Stimulated activated naive CD8-positive, alpha-beta T cell treated with anti-CD3 and anti-CD28 coated beads, Interleukin-15, Interleukin-2, amounts not matched to agents 100 U/mL and 50 U/mL, for 24 hours (primary cell): ENCODE results near the gene NDUFC1.
"Not testable (repeated sequence)": the region's sequence is repeated elsewhere in the genome, so short reads cannot be mapped to it uniquely, and the experiment has no call there.

ENCODE experiments used
- ATAC-seq: fragments of 150-1000 bp; cut with Tn5 transposase; one replicate; pipeline ENCODE4 v1.10.0; 2021
- DNase-seq: peaks from one replicate; pipeline ENCODE4 v3.0.0; 2021

Gene NDUFC1

GRCh38 chr4:139297001-139297410 is 5.3 kb downstream of the NDUFC1 start:
- ATAC-seq (no peak), DNase-seq (no peak)

DNA sequence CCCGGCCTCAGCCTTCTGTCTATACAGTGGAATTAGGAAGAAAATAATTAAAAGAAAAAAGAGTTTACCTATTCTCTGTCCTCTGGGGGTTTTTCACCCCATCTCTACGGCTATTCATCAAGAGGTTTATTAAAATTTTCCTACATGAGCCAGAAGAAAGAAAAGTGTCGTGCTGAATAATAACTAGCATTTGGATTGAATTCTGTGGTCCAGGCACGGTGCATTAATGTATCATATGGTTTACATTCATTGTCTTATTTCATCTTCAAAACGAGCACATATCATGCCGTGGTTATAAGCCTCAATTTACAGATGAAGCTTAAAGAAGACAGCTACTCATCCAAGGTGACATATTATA is 6.4 kb downstream of the NDUFC1 start:
- ATAC-seq, result peak; percentile 1

DNA sequence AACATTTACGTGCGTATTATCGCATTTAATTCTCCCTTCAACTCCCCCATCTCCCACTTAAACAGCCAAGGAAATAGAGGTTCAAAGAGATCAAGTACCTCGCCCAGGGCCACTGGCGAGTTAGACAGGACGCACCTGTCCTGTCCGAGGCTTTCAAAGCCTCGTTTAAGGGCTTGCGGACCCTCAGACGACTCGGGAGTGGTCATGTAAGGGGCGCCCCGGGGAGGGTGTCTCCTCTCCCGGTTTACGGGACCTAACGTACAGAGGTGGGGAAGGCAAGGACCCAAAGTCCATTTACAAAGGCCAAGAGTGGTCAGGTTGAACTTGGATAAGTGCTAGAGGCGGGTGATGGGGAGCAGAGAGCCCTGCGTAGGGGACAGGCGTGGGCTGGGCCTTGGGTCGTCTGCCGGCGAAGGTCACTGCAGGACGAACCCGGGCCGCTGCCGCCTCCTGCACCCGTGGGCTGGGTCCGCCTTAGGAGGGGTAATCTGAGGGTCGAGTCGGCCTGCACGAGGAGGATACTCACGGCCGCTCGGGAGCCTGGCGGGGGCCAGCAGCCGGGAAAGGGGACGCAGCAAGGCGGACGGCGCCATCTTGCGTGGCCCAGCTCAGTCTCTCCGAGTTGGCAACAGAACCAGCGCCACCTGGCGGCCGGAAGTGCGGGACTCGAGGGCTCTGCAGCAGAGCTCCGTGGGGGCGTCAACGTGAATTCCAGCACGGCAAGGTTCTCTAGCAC is 6.9 kb downstream of the NDUFC1 start:
- DNase-seq, result peak; percentile 99
- ATAC-seq, result peak; percentile 97

More for the DNA sequence above, 6.4 kb downstream of the NDUFC1 start:
- DNase-seq, result no peak

DNA sequence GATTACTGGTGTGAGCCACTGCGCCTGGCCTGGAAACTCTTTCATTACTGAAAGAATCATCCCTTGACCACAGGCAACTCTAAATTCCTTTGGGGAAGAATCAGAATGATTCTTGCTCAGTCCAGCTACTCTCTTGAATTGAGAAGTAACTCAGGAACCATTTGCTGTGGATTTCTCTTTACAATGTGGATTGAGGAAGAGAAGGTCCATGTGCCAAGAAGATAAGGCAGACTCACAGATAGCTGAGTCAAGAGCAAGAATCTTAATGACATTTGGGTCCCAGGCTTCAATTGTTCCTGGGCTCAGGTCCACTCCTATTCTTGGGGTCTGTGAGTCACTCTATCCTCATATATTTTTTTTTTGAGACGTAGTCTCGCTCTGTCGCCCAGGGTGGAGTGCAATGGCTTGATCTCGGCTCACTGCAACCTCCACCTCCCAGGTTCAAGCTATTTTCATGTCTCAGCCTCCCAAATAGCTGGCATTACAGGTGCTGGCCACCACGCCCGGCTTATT is 16.0 kb downstream of the NDUFC1 start:
- ATAC-seq (no peak), DNase-seq (no peak)

- ATAC-seq (no peak), DNase-seq (no peak)
Observed at GRCh38 chr4:139282721-139283075, 19.6 kb downstream of the NDUFC1 start.

DNA sequence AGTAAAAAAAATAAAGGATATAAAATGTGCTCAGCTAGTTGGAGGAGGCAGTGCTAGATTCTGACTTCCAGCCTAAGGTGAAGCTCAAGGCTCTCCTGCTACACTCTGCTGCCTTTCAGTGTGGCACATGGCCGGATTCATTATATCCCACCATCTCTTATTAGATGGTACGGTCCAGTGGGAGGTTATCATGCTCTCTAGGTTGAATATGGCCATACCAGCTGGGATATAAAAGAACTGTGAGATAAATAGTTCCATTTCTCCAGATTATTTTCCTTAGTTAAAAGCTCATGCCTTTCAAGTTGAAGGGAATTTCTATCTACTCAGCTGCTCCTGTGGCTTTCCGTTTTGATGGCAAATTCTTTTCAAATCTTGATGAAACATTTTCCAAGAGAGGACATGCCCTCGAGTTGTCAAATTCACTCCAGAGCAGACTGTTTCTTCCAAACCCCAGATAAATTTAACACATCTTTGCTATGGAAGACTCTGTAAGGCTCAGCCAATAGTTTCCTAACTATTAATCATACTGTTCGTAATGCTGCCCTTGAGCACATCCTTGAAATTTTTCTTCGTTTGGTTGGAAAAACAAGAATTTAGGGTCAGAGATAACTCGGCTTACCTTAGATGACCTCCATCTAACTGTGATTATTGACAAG is 20.1 kb downstream of the NDUFC1 start:
- DNase-seq (no peak), ATAC-seq (no peak)

DNA sequence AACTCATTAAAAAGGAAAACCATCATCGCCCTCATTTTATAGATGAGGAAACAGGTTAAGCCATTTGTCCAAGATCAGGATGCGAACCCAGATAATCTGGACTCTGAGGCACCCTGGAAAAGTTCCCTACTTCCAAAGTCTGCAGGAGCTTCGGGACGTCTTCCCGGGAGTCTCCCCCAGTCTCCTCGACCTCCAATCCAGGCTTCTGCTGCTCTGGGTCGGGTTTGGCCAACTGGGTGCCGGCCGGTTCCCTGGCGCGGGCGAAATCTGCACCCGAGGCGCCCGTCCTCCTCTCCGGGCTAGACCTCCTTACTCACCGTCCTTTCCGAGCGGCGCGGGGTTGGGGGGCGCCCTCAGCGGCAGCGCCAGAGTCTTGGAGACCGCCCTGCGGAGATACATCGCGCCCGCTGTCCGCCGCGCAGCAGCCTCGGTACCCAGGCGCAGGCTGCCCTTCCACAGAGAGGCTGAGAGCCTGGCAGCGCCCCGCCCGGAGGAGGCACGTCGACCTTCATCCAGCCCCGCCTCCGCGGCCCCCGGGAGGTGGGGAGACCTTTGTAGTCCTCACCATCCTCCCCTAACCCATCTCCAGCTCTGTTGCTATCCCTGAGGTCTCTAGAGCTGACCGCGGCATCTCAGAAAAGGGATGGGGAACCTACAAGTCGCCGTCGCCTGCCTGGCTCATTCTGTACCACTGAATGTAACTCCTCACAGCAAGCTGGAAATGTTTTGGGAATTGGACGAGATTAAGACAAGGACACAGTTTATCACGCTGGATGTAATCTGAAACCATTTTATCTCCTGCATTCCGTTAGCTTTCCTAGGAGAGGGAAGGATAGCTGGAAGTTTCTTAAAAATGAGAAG is 22.3 kb downstream of the NDUFC1 start, which contains the start of gene MGARP:
Gene MGARP, minus strand, starts transcription at position 466 of the 861 bp plus-strand sequence. Its CDS starts 67 bp downstream, at position 399.
- DNase-seq (peak; percentile 43), ATAC-seq (peak; percentile 87)

- ATAC-seq, result no peak
- DNase-seq, result no peak
Observed at GRCh38 chr4:139278912-139279759, 23.1 kb downstream of the NDUFC1 start.

DNA sequence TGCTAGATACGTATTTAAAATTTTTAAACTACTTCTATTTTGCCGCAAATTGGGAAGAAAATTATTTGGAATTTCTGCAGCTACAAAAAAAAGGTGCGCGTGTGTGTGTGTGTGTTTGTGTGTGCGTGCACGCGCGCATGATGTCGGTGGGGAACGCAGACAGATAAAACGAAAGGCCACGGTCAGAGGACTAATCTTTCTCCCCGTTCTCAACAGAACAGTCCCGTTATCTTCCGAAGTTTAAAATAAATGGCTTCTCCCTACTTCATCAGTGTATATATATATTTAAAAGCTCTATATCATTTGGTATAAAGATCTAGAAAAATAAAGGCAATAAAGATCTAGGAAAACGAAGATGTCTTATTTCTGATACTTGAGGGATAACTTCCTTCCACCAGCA is 23.8 kb downstream of the NDUFC1 start:
- DNase-seq, result no peak
- no peak for ATAC-seq

DNA sequence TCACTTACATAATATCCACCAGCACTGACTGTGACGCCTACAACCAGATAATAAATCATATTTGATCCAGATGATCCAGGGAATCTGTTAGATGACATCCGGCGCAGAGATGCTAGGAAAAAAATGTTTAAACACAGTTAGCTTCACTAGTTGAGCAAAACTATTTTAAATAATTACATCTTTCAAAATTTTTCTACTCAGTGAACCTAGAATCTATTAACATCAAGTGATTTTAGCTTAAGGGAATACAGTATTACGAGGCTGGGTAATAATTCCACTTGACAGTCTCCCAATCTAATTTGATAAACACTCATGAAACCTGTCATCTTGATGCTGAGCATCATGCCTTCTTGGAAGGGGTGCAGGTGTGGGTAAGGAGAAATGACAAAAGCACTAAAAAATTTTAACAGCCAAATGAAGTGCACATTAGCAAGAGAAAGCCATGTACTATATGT is 27.0 kb downstream of the NDUFC1 start:
- DNase-seq (no peak), ATAC-seq (no peak)

DNA sequence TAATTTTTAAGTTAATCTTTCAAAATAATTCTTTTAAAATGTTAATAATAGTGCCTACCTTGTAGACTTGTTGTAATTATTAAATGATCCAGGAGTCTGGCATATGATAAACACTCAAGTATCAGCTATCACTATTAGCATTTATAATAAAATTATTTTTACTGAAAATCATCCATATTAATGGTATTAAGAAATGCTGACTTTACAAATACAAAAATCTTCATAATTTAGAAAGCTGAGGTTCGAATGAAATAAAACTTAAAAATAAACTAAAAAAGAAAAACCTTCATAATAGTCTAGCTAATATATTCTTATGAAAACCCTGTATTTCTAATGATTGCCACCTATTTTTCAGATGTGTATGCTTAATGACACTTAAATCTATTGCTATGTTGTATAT is 27.5 kb downstream of the NDUFC1 start:
- ATAC-seq (no peak), DNase-seq (no peak)

- ATAC-seq, result no peak
- no peak for DNase-seq
Observed at GRCh38 chr4:139273835-139274234, 28.4 kb downstream of the NDUFC1 start.

GRCh38 chr4:139267301-139267700 is 35.0 kb downstream of the NDUFC1 start:
- no peak for ATAC-seq
- DNase-seq, result no peak

DNA sequence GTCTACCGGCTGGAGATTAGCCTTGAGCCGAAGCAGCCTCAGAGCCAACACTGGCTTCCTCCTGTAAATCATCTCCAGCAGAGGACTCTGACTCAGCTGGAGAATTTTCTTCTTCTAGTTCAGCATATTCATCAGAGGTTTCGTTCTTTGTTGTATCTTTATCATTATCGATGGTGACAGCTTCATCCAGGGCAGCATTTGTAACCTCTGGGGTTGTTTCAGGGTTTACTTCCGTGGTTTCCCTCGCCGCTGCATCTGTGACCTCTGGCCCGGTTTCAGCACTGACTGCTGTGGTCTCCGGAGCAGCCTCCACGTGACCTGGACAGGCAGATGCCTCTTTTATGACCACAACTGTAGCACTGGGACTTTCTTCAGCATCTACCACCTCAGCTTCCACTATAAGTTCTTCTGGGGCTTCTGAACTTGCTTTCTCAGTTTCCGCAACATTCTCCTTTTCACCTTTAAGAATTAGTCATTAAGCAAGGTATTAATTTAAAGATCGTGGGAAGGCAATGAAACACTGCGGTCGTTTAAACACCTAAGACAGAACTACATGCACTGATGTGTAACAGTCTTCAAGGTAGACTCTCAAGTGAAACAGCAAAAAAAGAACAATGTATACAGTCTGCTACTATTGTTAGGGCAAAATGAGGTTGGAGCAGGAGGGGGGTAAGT is 35.6 kb downstream of the NDUFC1 start:
- ATAC-seq (peak; percentile 98), DNase-seq (peak; percentile 82)

DNA sequence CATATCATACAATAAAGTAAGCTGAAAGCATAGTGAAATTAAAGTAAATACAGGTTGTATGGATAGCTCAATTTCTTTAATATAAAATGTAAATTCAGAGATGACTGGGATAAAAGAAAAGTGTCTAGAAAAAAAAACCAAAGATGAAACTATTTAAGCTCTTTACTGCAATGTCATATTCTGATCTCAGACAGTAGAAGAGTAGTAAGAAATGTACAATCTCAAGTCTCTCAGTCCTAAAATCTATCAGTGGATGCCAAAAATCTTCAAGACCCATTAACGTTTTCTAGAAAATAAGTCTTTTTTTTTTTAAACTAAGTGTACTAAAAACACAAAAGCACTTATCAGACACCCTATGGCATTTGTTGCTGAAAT is 36.1 kb downstream of the NDUFC1 start:
- no peak for DNase-seq
- no peak for ATAC-seq

GRCh38 chr4:139265654-139266053 is 36.6 kb downstream of the NDUFC1 start:
- DNase-seq (no peak), ATAC-seq (no peak)

DNA sequence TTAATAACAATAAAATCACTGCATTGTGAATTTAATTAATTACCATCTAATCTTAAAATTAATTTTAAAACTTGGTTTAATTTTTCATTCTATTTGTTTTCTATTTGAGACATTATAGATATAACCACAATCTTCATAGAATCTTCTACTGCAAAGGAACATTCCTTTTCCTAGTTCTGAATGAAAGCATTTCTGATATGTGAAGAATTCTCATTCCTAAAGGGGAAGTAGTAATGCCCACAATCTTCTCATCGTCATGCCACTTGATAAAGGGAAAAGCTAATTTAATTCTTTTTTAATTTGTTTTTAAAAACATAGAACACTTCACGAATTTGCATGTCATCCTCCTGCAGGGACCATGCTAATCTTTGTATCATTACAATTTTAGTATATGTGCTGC is 45.9 kb downstream of the NDUFC1 start:
- DNase-seq, result no peak
- no peak for ATAC-seq

GRCh38 chr4:139255581-139255980 is 46.7 kb downstream of the NDUFC1 start:
- not testable (repeated sequence) for ATAC-seq, DNase-seq

DNA sequence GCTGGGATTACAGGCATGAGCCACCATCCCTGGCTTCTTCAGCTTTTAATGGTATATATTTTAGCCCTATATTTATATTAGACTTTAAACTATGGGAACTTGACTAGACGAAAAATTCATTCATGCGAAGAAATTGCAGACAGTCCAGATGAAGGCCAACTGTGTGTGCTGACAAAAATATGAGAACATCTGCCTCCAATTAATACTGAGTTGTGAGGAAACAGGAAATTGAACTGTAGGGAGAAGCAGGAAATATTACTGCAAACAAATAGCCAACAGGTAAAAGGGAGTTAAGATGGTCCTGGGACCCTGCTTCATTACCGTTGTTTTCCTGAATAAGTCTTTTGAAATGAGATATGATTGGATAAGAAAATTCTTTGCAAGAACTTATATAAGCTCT is 48.6 kb downstream of the NDUFC1 start:
- DNase-seq, result no peak

DNA sequence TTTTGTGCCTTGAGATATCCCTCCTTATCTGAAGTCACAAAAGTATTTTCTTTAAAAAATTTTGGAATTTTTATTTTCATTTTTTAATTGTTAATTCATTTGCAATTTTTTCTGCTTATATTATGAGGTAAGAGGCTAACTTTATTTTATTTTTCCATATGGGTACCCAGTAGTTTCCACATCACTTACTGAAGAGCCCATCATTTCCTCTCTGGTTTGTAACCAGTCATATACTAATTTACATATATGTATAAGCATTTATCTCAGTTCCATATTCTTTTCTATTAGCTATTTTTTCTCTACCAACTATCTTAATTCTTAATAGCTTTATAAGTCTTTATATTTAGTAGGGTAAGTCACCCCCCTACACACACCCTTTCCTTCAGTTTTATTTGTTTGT is 49.2 kb downstream of the NDUFC1 start:
- ATAC-seq, result no peak
- DNase-seq, result no peak

More for the DNA sequence above, 48.6 kb downstream of the NDUFC1 start:
- no peak for ATAC-seq

DNA sequence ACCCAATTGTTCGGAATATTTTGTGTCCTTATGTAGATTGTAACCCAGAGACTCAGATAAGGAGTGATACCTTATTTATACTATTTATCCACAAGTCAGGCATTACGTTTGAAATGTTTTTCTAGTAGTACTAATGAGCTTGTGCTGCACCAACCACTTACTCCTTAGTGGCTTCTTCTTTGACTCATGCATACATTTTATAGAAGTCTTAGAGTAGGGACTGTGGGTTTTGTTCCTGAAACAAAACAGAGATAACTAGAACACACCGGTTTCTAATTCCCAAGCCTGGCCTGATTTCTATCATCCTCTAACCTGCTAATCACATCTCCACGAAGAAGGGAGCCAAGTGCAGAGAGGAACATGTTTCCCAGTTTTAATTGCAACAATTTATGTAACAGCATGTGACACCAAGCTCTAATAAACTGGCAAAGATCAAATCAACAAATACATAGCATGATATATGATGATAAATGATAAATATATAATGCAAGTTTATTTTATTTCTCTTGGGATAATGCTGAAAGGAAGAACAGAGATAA is 54.5 kb downstream of the NDUFC1 start:
- no peak for DNase-seq
- ATAC-seq, result no peak
